RPMI8226 (cell line): ENCODE data around the gene TLR10.

ENCODE experiments used
- DNase-seq: peaks from one replicate; pipeline ENCODE4 v3.0.0-alpha.2; 2015

TLR10 gene

GRCh38 chr4:38723114-38723513 is 59.7 kb downstream of the TLR10 start:
- no peak for DNase-seq
